GM18511 (cell line): ENCODE results near the gene ENPP3.
A peak's percentile ranks its signal among the peaks of the same experiment; 100 is the strongest.

ENCODE experiments used
- ATAC-seq: cut with Tn5 transposase; IDR thresholded peaks from one replicate; pipeline ENCODE4 v1.9.1; 2021; ENCODE audit warnings: mild to moderate bottlenecking, moderate library complexity; ENCODE audit not compliant: unreplicated experiment

The ENPP3 gene

GRCh38 chr6:131636880-131637792, at the start of gene ENPP3:
Gene ENPP3, plus strand, starts transcription at chr6:131637302. Its CDS starts 83 bp downstream, at chr6:131637385.
- no peak for ATAC-seq

GRCh38 chr6:131587909-131588308, 49.2 kb upstream of the ENPP3 start:
- ATAC-seq: no peak

- ATAC-seq: no peak
Measured at GRCh38 chr6:131588643-131589042, 48.5 kb upstream of the ENPP3 start.

- no peak for ATAC-seq
Measured at GRCh38 chr6:131592935-131593334, 44.2 kb upstream of the ENPP3 start.

GRCh38 chr6:131594074-131594473, 43.0 kb upstream of the ENPP3 start:
- ATAC-seq: no peak

- ATAC-seq: no peak
Measured at GRCh38 chr6:131597446-131597845, 39.7 kb upstream of the ENPP3 start.

GRCh38 chr6:131600716-131601115, 36.4 kb upstream of the ENPP3 start:
- ATAC-seq: no peak

- ATAC-seq: no peak
Measured at GRCh38 chr6:131602781-131603312, 34.3 kb upstream of the ENPP3 start.

GRCh38 chr6:131613296-131613925, 23.7 kb upstream of the ENPP3 start:
- no peak for ATAC-seq

- ATAC-seq: no peak
Measured at GRCh38 chr6:131615275-131615674, 21.8 kb upstream of the ENPP3 start.

GRCh38 chr6:131627724-131628682, 9.1 kb upstream of the ENPP3 start, which contains the start of gene MED23:
Gene MED23, minus strand, starts transcription at chr6:131628242. Its CDS starts 193 bp downstream, at chr6:131628049.
- ATAC-seq: peak; percentile 98

- ATAC-seq: no peak
Measured at GRCh38 chr6:131628726-131629125, 8.4 kb upstream of the ENPP3 start.

- ATAC-seq: no peak
Measured at GRCh38 chr6:131629651-131630050, 7.5 kb upstream of the ENPP3 start.

GRCh38 chr6:131631625-131632289, 5.3 kb upstream of the ENPP3 start:
- no peak for ATAC-seq

GRCh38 chr6:131635384-131636340, 1.4 kb upstream of the ENPP3 start:
- ATAC-seq: peak; percentile 91

GRCh38 chr6:131638013-131638412, 911 bp downstream of the ENPP3 start:
- ATAC-seq: no peak

GRCh38 chr6:131640100-131640499, 3.0 kb downstream of the ENPP3 start:
- ATAC-seq: no peak

- ATAC-seq: no peak
Measured at GRCh38 chr6:131640576-131640975, 3.5 kb downstream of the ENPP3 start.

- ATAC-seq: no peak
Measured at GRCh38 chr6:131641554-131641953, 4.5 kb downstream of the ENPP3 start.
